Measurements from ENCODE around the gene DRC3. TPM values are rescaled to one million over a fixed set of nuclear protein-coding genes. Genes with fewer than 3 reads are reported as not detected.

The DRC3 gene
- total and polyA plus RNA-seq, 2 experiments from 2014 or later = 1.1 to 1.8 TPM

DNA sequence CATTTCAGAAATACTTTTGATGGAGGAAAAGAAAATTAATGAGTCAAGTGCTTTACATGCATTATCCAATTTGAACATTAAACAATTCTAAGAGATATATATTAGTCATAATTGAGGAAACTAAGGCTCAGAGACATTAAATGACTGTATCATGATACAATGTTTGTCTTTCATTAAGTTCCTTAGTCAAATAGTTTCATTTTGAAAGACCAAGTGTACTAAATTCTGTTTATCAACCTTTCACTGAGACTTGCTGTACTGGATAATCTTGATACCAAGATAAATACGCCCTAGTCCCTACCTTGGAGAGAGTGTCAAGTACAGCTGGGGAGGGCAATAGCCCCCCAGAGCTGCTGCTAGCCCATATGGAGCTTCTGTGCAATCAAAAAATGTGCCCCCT lies 24.7 kb upstream of the DRC3 start:
- Histone ChIP-seq H2AFZ (no peak overlapping the region), H3K27me3 (no peaks in the 10 kb centered on the region), H3K79me2 (peaks cover 74% of the 10 kb centered on the region), H3K36me3 (replicated peaks; ENCODE audit: insufficient read depth, low read depth) (no peaks in the 10 kb centered on the region), H3K4me3 (no peak overlapping the region), H3K9me3 (ENCODE audit: low read depth) (no peaks in the 10 kb centered on the region), H3K27ac (no peak overlapping the region), H3K4me1 (ENCODE audit: insufficient read depth) (peaks cover 31% of the 10 kb centered on the region), H4K20me1 (ENCODE audit: insufficient read depth, poor library complexity, severe bottlenecking) (no peaks in the 10 kb centered on the region), H3K9me2 (replicated peaks; ENCODE audit: insufficient read depth) (no peaks in the 10 kb centered on the region), H3K4me2 (no peak overlapping the region)
- 78% methylated on average over 1 of the region's 1 CpG for WGBS (ENCODE audit: low lambda C conversion rate, missing lambda C conversion rate)
- TF ChIP-seq EZH2phosphoT487 (IDR thresholded peaks at IDR 0.05; ENCODE audit: low read depth, severe bottlenecking, unreplicated experiment) = no peak
- no peak for TF ChIP-seq EZH2 (IDR thresholded peaks at IDR 0.05; ENCODE audit: borderline replicate concordance)
- TF ChIP-seq, protein P1, sequence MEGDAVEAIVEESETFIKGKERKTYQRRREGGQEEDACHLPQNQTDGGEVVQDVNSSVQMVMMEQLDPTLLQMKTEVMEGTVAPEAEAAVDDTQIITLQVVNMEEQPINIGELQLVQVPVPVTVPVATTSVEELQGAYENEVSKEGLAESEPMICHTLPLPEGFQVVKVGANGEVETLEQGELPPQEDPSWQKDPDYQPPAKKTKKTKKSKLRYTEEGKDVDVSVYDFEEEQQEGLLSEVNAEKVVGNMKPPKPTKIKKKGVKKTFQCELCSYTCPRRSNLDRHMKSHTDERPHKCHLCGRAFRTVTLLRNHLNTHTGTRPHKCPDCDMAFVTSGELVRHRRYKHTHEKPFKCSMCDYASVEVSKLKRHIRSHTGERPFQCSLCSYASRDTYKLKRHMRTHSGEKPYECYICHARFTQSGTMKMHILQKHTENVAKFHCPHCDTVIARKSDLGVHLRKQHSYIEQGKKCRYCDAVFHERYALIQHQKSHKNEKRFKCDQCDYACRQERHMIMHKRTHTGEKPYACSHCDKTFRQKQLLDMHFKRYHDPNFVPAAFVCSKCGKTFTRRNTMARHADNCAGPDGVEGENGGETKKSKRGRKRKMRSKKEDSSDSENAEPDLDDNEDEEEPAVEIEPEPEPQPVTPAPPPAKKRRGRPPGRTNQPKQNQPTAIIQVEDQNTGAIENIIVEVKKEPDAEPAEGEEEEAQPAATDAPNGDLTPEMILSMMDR (IDR thresholded peaks at IDR 0.05; ENCODE audit: poor library complexity) = no peak
- no peak for DNase-seq (ENCODE audit: low spot score)

DNA sequence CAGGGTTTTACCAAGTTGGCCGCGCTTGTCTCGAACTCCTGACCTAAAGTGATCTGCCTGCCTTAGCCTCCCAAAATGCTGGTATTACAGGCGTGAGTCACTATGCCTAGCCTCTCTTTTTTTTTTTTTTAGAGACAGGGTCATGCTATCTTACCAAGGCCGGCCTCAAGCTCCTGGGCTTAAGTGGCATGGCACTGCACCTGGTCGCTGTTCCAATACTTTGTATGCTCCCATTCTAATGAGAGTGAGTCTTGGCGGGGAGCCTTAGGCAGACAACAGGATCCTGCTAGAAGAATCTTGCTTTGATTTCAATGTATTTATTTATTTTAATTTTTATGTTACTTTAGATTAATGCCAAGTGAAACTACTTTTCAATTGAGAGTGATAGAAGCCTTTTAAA lies 22.3 kb upstream of the DRC3 start:
- no peak overlapping the region for H2AFZ ChIP-seq
- TF ChIP-seq EZH2phosphoT487 (IDR thresholded peaks at IDR 0.05; ENCODE audit: low read depth, severe bottlenecking, unreplicated experiment) = no peak
- no peak for TF ChIP-seq EZH2 (IDR thresholded peaks at IDR 0.05; ENCODE audit: borderline replicate concordance)
- no peaks in the 10 kb centered on the region for H3K36me3 ChIP-seq (replicated peaks; ENCODE audit: insufficient read depth, low read depth)
- H3K9me3 ChIP-seq (ENCODE audit: low read depth) = no peaks in the 10 kb centered on the region
- H3K27ac ChIP-seq = no peak overlapping the region
- H3K4me3 ChIP-seq = no peak overlapping the region
- 99% methylated on average over 7 of the region's 7 CpGs for WGBS (ENCODE audit: low lambda C conversion rate, missing lambda C conversion rate)
- H3K9me2 ChIP-seq (replicated peaks; ENCODE audit: insufficient read depth) = no peaks in the 10 kb centered on the region
- DNase-seq (ENCODE audit: low spot score) = no peak
- no peak overlapping the region for H3K4me2 ChIP-seq
- no peaks in the 10 kb centered on the region for H4K20me1 ChIP-seq (ENCODE audit: insufficient read depth, poor library complexity, severe bottlenecking)
- no peaks in the 10 kb centered on the region for H3K27me3 ChIP-seq
- H3K79me2 ChIP-seq = peaks cover 82% of the 10 kb centered on the region
- H3K4me1 ChIP-seq (ENCODE audit: insufficient read depth) = peaks cover 7% of the 10 kb centered on the region

DNA sequence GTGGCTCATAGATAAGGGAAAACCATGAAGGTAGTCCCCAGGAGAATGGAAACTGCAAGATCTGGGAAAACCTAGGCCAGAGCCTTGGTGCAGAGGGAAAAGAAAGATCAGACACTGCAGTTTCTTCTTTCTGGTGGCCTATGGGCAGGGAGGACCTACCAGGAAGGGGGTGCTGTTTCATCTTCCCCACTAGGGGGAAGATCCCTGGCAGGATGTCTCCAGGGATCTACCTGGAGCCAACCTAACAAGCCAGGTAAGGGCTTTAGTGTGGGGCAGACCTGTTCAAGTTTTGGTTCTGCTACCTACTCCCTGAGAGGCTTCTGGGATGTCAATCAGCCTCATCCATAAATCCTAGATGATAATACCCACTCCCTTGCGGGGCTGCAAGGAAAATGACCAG lies 21.9 kb upstream of the DRC3 start:
- H3K4me2 ChIP-seq = no peak overlapping the region
- H3K4me3 ChIP-seq = no peak overlapping the region
- no peaks in the 10 kb centered on the region for H3K9me3 ChIP-seq (ENCODE audit: low read depth)
- H3K9me2 ChIP-seq (replicated peaks; ENCODE audit: insufficient read depth) = no peaks in the 10 kb centered on the region
- DNase-seq (ENCODE audit: low spot score) = no peak
- H3K27me3 ChIP-seq = no peaks in the 10 kb centered on the region
- 90% methylated on average over 1 of the region's 1 CpG for WGBS (ENCODE audit: low lambda C conversion rate, missing lambda C conversion rate)
- TF ChIP-seq, protein P1 (IDR thresholded peaks at IDR 0.05; ENCODE audit: poor library complexity) = peak; percentile 5
- TF ChIP-seq EZH2 (IDR thresholded peaks at IDR 0.05; ENCODE audit: borderline replicate concordance) (no peak), EZH2phosphoT487 (IDR thresholded peaks at IDR 0.05; ENCODE audit: low read depth, severe bottlenecking, unreplicated experiment) (no peak)
- H3K36me3 ChIP-seq (replicated peaks; ENCODE audit: insufficient read depth, low read depth) = no peaks in the 10 kb centered on the region
- H4K20me1 ChIP-seq (ENCODE audit: insufficient read depth, poor library complexity, severe bottlenecking) = no peaks in the 10 kb centered on the region
- peaks cover 84% of the 10 kb centered on the region for H3K79me2 ChIP-seq
- peaks cover 3% of the 10 kb centered on the region for H3K4me1 ChIP-seq (ENCODE audit: insufficient read depth)
- H3K27ac ChIP-seq = peak overlapping the region; percentile 60
- H2AFZ ChIP-seq = no peak overlapping the region

DNA sequence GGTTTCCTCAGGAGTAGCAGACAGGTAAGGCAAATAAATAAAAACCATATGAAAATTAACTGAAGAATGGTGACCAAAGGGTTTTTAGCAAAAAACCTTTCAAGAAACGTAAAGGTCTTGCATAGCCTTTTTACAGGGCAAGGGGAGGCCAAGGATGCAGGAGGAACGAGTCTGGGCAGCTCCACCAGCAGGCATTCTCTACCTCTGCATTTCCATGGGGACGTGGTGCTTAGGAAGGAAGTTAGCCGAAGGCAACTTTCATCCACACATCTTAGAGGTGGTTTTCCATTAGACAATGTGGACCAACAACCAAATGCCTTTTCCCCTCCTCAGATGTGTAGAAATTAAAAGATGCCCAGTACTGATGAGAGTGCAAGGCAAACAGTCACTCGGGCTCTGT lies 21.1 kb upstream of the DRC3 start:
- peak overlapping the region; percentile 60 for H3K27ac ChIP-seq
- no peak overlapping the region for H3K4me3 ChIP-seq
- no peaks in the 10 kb centered on the region for H3K36me3 ChIP-seq (replicated peaks; ENCODE audit: insufficient read depth, low read depth)
- WGBS (ENCODE audit: low lambda C conversion rate, missing lambda C conversion rate) = 73% methylated on average over 5 of the region's 5 CpGs
- H3K4me1 ChIP-seq (ENCODE audit: insufficient read depth) = no peaks in the 10 kb centered on the region
- no peak overlapping the region for H3K4me2 ChIP-seq
- TF ChIP-seq, protein P1 (IDR thresholded peaks at IDR 0.05; ENCODE audit: poor library complexity) = no peak
- TF ChIP-seq EZH2 (IDR thresholded peaks at IDR 0.05; ENCODE audit: borderline replicate concordance) (no peak), EZH2phosphoT487 (IDR thresholded peaks at IDR 0.05; ENCODE audit: low read depth, severe bottlenecking, unreplicated experiment) (no peak)
- no peak for DNase-seq (ENCODE audit: low spot score)
- H4K20me1 ChIP-seq (ENCODE audit: insufficient read depth, poor library complexity, severe bottlenecking) = no peaks in the 10 kb centered on the region
- peaks cover 84% of the 10 kb centered on the region for H3K79me2 ChIP-seq
- no peaks in the 10 kb centered on the region for H3K9me2 ChIP-seq (replicated peaks; ENCODE audit: insufficient read depth)
- no peak overlapping the region for H2AFZ ChIP-seq
- H3K27me3 ChIP-seq = no peaks in the 10 kb centered on the region
- no peaks in the 10 kb centered on the region for H3K9me3 ChIP-seq (ENCODE audit: low read depth)
